HepG2 (cell line): ENCODE measurements around the gene ZSCAN31. TPM values are rescaled to one million over a fixed set of nuclear protein-coding genes. Genes with fewer than 3 reads are reported as not detected.

Experiments used
- AHR ChIP-seq: IDR thresholded peaks from 2 replicates; pipeline ENCODE4 v1.6.1; 2018; ENCODE audit warnings: missing genetic modification reagents, missing compliant biosample characterization
- BRCA1 ChIP-seq: sonication (generic); formaldehyde crosslinking; IDR thresholded peaks from 2 replicates; pipeline ENCODE4 v1.4.0; 2020; ENCODE audit warnings: missing genetic modification reagents
- HNRNPL ChIP-seq: fragments of 200-400 bp; formaldehyde crosslinking; IDR thresholded peaks from 2 replicates; pipeline ENCODE4 v1.6.1; 2017; ENCODE audit warnings: mild to moderate bottlenecking, low read depth, low read length
- NFYC ChIP-seq: IDR thresholded peaks from 2 replicates; pipeline ENCODE4 v1.6.1; 2016; ENCODE audit warnings: missing genetic modification reagents, missing compliant biosample characterization
- PAXIP1 ChIP-seq: sonication (generic); formaldehyde crosslinking; conservative IDR thresholded peaks from 2 replicates; pipeline ENCODE4 v1.4.0; 2020; ENCODE audit warnings: mild to moderate bottlenecking, missing genetic modification reagents, moderate library complexity
- SRSF4 ChIP-seq: fragments of 200-400 bp; formaldehyde crosslinking; IDR thresholded peaks from one replicate; pipeline ENCODE4 v1.6.1; 2018; ENCODE audit warnings: mild to moderate bottlenecking, low read depth, low read length, moderate library complexity; ENCODE audit not compliant: poor library complexity, severe bottlenecking
- ZNF513 ChIP-seq: sonication (generic); formaldehyde crosslinking; conservative IDR thresholded peaks from 2 replicates; pipeline ENCODE4 v1.5.0; 2020; ENCODE audit warnings: missing genetic modification reagents
- ZNF574 ChIP-seq: sonication (generic); formaldehyde crosslinking; IDR thresholded peaks from 2 replicates; pipeline ENCODE4 v1.4.0; 2020; ENCODE audit warnings: missing genetic modification reagents
- ZSCAN31 ChIP-seq: sonication (generic); formaldehyde crosslinking; IDR thresholded peaks from 2 replicates; pipeline ENCODE4 v1.5.0; 2020; ENCODE audit warnings: low read depth, mild to moderate bottlenecking, missing genetic modification reagents
- polyA plus RNA-seq, 8 experiments: library from polyadenylated mRNA; depleted of rRNA in 3 of 8; stranded (reverse) in 7 of 8; unstranded in 1 of 8; fragments of >200 nt; fragmentation: Illumina TruSeq in 4 of 8; extraction: Trizol in 4 of 8; gene quantifications; 2 replicates each; pipeline versions ENCODE4 v1.2.1 to v1.2.3, GENCODE V29; 2011 to 2016; ENCODE audit warnings: low read depth in 4 of 8, missing spikeins in 1 of 8, mixed read lengths in 1 of 8; ENCODE audit not compliant: insufficient read depth in 1 of 8
- total RNA-seq, 5 experiments: library from RNA; depleted of rRNA; stranded (reverse); fragments of >200 nt; fragmentation: Illumina TruSeq; extraction: Trizol; gene quantifications; 2 replicates each; pipeline ENCODE4 v1.2.3, GENCODE V29; 2016; ENCODE audit warnings: low read depth in 1 of 5
- TF ChIP-seq, protein P1 (sequence below): sonication (generic); formaldehyde crosslinking; IDR thresholded peaks from 2 replicates; pipeline ENCODE4 v1.4.0; 2020; ENCODE audit warnings: mild to moderate bottlenecking, missing genetic modification reagents

ZSCAN31 gene
- total and polyA plus RNA-seq, 2 of the 13 experiments (the other 11 are each of a cell fraction or from before 2014, with no cell fraction given) = 5.3 to 6.2 TPM

DNA sequence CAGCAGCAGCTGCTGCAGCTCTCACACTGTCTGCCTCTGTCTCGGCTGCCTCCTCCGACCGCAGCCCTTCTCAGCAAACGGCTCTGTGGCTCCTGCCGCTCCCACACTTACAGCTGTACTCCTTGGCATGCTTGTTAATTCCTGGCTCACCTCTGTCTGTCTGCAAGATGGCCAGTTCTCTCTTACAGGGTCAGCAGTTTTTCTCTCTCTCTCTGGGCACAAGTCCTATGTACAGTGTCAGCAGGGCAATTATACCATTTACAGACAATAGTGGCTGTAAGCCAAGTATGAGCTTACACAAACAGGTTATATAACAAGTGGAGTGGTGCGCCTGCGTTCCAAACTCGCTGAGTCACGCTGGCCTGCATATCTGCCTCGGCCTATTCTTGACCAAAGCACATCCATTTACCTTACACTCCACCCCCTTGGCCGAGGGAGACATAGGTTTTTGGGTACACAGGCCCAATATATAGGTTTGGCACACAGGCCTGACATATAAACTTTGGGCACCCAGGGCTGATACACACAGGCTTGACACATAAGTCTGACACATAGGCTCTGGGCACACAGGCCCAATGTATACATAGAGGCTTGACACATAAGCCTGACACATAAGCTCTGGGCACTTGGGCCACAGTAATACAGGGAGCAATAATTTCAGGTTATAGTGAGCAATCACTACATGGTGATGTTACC is 18.2 kb upstream of the ZSCAN31 start (continued):
- no peak for TF ChIP-seq PAXIP1 (CRISPR knock-in tag)
- no peak for TF ChIP-seq HNRNPL
- no peak for TF ChIP-seq SRSF4
- TF ChIP-seq ZNF513 (CRISPR knock-in tag) = no peak
- TF ChIP-seq AHR (CRISPR knock-in tag) = no peak
- TF ChIP-seq, protein P1, sequence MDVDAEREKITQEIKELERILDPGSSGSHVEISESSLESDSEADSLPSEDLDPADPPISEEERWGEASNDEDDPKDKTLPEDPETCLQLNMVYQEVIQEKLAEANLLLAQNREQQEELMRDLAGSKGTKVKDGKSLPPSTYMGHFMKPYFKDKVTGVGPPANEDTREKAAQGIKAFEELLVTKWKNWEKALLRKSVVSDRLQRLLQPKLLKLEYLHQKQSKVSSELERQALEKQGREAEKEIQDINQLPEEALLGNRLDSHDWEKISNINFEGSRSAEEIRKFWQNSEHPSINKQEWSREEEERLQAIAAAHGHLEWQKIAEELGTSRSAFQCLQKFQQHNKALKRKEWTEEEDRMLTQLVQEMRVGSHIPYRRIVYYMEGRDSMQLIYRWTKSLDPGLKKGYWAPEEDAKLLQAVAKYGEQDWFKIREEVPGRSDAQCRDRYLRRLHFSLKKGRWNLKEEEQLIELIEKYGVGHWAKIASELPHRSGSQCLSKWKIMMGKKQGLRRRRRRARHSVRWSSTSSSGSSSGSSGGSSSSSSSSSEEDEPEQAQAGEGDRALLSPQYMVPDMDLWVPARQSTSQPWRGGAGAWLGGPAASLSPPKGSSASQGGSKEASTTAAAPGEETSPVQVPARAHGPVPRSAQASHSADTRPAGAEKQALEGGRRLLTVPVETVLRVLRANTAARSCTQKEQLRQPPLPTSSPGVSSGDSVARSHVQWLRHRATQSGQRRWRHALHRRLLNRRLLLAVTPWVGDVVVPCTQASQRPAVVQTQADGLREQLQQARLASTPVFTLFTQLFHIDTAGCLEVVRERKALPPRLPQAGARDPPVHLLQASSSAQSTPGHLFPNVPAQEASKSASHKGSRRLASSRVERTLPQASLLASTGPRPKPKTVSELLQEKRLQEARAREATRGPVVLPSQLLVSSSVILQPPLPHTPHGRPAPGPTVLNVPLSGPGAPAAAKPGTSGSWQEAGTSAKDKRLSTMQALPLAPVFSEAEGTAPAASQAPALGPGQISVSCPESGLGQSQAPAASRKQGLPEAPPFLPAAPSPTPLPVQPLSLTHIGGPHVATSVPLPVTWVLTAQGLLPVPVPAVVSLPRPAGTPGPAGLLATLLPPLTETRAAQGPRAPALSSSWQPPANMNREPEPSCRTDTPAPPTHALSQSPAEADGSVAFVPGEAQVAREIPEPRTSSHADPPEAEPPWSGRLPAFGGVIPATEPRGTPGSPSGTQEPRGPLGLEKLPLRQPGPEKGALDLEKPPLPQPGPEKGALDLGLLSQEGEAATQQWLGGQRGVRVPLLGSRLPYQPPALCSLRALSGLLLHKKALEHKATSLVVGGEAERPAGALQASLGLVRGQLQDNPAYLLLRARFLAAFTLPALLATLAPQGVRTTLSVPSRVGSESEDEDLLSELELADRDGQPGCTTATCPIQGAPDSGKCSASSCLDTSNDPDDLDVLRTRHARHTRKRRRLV (CRISPR knock-in tag) = no peak
- peak; percentile 21; the same call in 1 of the 2 replicates for TF ChIP-seq ZNF574 (CRISPR knock-in tag)
- peak; percentile 100 for TF ChIP-seq ZSCAN31 (CRISPR knock-in tag)
- no peak for TF ChIP-seq BRCA1 (CRISPR knock-in tag)
- no peak for TF ChIP-seq NFYC
